ENCODE data around the gene HADHA.

HADHA gene

DNA sequence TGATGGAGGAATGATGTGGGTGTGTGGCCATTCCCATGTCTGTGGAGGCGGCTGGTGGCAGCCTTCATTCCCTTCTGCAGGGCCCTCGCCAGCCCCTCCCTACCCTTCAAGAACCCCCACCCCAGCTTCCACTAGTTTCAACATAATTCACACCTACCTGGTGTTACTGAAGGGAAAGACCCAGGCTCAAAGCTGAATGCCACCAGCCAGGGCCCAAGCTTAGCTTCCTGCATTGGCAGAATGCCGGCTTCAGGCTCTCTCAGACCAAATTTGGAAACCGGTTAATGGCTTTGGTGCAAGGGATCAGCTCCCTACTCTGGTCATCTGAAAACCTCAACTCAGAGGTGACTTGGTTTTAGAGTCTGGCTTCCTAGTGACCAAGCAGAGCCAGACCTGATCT is 54.7 kb downstream of the HADHA start:
- TF ChIP-seq, protein P1, sequence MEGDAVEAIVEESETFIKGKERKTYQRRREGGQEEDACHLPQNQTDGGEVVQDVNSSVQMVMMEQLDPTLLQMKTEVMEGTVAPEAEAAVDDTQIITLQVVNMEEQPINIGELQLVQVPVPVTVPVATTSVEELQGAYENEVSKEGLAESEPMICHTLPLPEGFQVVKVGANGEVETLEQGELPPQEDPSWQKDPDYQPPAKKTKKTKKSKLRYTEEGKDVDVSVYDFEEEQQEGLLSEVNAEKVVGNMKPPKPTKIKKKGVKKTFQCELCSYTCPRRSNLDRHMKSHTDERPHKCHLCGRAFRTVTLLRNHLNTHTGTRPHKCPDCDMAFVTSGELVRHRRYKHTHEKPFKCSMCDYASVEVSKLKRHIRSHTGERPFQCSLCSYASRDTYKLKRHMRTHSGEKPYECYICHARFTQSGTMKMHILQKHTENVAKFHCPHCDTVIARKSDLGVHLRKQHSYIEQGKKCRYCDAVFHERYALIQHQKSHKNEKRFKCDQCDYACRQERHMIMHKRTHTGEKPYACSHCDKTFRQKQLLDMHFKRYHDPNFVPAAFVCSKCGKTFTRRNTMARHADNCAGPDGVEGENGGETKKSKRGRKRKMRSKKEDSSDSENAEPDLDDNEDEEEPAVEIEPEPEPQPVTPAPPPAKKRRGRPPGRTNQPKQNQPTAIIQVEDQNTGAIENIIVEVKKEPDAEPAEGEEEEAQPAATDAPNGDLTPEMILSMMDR (IDR thresholded peaks at IDR 0.05; ENCODE audit: borderline replicate concordance, control extremely low read depth, extremely low read depth, insufficient read depth, missing control alignments), result no peak
- no peak for DNase-seq (ENCODE audit: low spot score)
- in situ Hi-C loops (cut with MboI; ENCODE audit: low sequenced_read_pairs, unreplicated experiment), result no loop called here

GRCh38 chr2:26189123-26189522 is 55.3 kb downstream of the HADHA start:
- no peak for DNase-seq (ENCODE audit: low spot score)
- TF ChIP-seq, protein P1 (IDR thresholded peaks at IDR 0.05; ENCODE audit: borderline replicate concordance, control extremely low read depth, extremely low read depth, insufficient read depth, missing control alignments), result no peak
- in situ Hi-C loops (cut with MboI; ENCODE audit: low sequenced_read_pairs, unreplicated experiment), result no loop called here

DNA sequence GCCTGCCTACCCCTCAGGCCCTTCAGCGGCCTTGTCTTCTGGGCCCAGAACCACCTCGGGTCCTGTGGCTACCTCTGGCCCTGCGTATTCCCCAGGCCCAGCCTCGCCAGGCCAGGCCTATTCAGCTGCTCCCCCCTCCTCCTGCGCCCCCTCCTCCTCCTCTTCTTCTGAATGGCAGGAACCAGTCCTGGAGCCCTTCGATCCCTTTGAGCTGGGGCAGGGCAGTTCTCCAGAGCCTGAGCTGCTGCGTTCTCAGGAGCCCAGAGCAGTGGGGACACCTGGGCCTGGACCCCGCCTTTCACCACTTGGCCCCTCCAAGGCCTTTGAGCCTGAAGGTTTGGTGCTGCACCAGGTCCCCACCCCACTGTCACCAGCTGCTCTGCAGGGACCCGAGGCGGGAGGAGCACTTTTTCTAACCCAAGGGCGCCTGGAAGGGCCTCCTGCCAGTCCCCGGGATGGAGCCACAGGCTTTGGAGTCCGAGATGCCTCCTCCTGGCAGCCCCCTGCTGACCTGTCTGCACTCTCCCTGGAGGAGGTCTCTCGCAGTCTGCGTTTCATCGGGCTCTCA is 56.8 kb downstream of the HADHA start:
- TF ChIP-seq, protein P1 (IDR thresholded peaks at IDR 0.05; ENCODE audit: borderline replicate concordance, control extremely low read depth, extremely low read depth, insufficient read depth, missing control alignments), result no peak
- DNase-seq (ENCODE audit: low spot score), result no peak
- in situ Hi-C loops (cut with MboI; ENCODE audit: low sequenced_read_pairs, unreplicated experiment), result no loop called here

- in situ Hi-C loops (cut with MboI; ENCODE audit: low sequenced_read_pairs, unreplicated experiment), result no loop called here
- no peak for DNase-seq (ENCODE audit: low spot score)
- TF ChIP-seq, protein P1 (IDR thresholded peaks at IDR 0.05; ENCODE audit: borderline replicate concordance, control extremely low read depth, extremely low read depth, insufficient read depth, missing control alignments), result no peak
Measured at GRCh38 chr2:26187114-26187513, 57.3 kb downstream of the HADHA start.

- no peak for DNase-seq (ENCODE audit: low spot score)
- in situ Hi-C loops (cut with MboI; ENCODE audit: low sequenced_read_pairs, unreplicated experiment), result no loop called here
- TF ChIP-seq, protein P1 (IDR thresholded peaks at IDR 0.05; ENCODE audit: borderline replicate concordance, control extremely low read depth, extremely low read depth, insufficient read depth, missing control alignments), result no peak
Measured at GRCh38 chr2:26185954-26186770, 58.3 kb downstream of the HADHA start.

DNA sequence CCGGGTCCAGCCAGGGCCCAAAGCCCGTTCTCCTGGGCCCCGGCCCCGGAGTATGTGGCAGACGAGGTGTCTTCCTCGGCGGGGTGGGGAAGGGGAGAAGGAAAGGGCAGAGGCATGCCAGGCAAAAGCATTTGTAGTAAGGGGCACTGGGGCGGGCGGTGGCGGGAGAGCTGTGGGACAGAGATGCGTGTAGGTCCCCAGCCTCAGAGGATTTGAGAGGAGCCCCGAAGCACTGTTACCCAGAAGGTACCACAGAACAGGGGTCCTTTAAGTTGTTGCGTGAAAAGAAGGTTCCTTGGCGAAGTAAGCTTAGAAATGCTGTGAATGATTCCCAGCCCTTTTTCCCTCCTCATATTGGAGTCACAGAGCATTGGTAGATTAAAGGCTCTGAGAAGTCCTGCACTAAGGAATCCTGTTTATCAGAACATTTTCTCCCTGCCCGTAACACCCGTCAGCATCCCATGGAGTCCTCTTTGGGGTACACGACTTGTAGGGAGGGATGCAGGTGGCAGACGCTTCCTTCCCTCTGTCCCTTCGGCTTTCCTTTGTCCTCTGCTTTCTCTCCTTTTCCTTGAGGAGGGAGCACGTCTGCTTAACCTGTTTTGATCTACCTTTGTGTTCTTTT is 59.0 kb downstream of the HADHA start:
- in situ Hi-C loops (cut with MboI; ENCODE audit: low sequenced_read_pairs, unreplicated experiment), result no loop called here
- DNase-seq (ENCODE audit: low spot score), result no peak
- TF ChIP-seq, protein P1 (IDR thresholded peaks at IDR 0.05; ENCODE audit: borderline replicate concordance, control extremely low read depth, extremely low read depth, insufficient read depth, missing control alignments), result no peak
